GM23338 (cell line): ENCODE measurements around the gene RAD54L.

Experiments
- CTCF ChIP-seq, 2 experiments: fragments of 200-600 bp in 1 of 2; sonication (generic) in 1 of 2; conservative IDR thresholded peaks; 2 replicates each; pipeline versions ENCODE4 v1.5.1 to v1.6.1; 2016 to 2017; ENCODE audit warnings: antibody characterized with exemption in 2 of 2, low read depth in 2 of 2, mild to moderate bottlenecking in 2 of 2, moderate library complexity in 1 of 2
- EZH2 ChIP-seq: fragments of 200-600 bp; sonication (generic); IDR thresholded peaks from one replicate; pipeline ENCODE4 v1.8.0; 2017; ENCODE audit warnings: antibody characterized with exemption, mild to moderate bottlenecking, low read depth; ENCODE audit not compliant: unreplicated experiment
- EZH2phosphoT487 ChIP-seq: fragments of 200-600 bp; sonication (generic); IDR thresholded peaks from one replicate; pipeline ENCODE4 v1.8.1; 2018; ENCODE audit warnings: antibody characterized with exemption; ENCODE audit not compliant: unreplicated experiment
- POLR2AphosphoS5 ChIP-seq: IDR thresholded peaks from 2 replicates; pipeline ENCODE4 v1.6.1; 2016; ENCODE audit warnings: antibody characterized with exemption, low read depth
- REST ChIP-seq: IDR thresholded peaks from one replicate; pipeline ENCODE4 v1.6.1; 2018; ENCODE audit warnings: antibody characterized with exemption; ENCODE audit not compliant: unreplicated experiment

- no peak for TF ChIP-seq CTCF (conservative IDR thresholded peaks at IDR 0.05; ENCODE audit: low read depth in 2 of 2)
- no peak for TF ChIP-seq POLR2AphosphoS5
- no peak for TF ChIP-seq EZH2
- no peak for TF ChIP-seq REST
- no peak for TF ChIP-seq EZH2phosphoT487
These were observed 36.5 kb upstream of the RAD54L start for GRCh38 chr1:46211051-46211450.
